DOHH2 (cell line): ENCODE data around the gene QRFPR.

Experiments used
- H3F3A ChIP-seq: fragments of 200-600 bp; sonication (generic), shearing (Covaris generic); 2 replicates; pipeline ENCODE4 v1.6.0; 2016; ENCODE audit warnings: antibody characterized with exemption, mild to moderate bottlenecking; ENCODE audit not compliant: control insufficient read depth, insufficient read depth
- H3K27ac ChIP-seq: fragments of 200-600 bp; sonication (generic); 2 replicates; pipeline ENCODE4 v1.5.1; 2014; ENCODE audit warnings: low read depth, mild to moderate bottlenecking, low read length, moderate library complexity
- H3K27me3 ChIP-seq: fragments of 200-600 bp; sonication (generic); 2 replicates; pipeline ENCODE4 v1.6.1; 2014; ENCODE audit warnings: mild to moderate bottlenecking, low read length, mixed read lengths; ENCODE audit not compliant: control insufficient read depth
- H3K36me3 ChIP-seq: fragments of 200-600 bp; sonication (generic); 2 replicates; pipeline ENCODE4 v1.6.1; 2014; ENCODE audit warnings: mild to moderate bottlenecking, low read length, moderate library complexity, mixed read lengths; ENCODE audit not compliant: control insufficient read depth
- H3K4me1 ChIP-seq: fragments of 200-600 bp; sonication (generic); 2 replicates; pipeline ENCODE4 v1.6.1; 2014; ENCODE audit warnings: mild to moderate bottlenecking, low read length, mixed read lengths; ENCODE audit not compliant: control insufficient read depth
- H3K4me2 ChIP-seq: fragments of 200-600 bp; sonication (generic); 2 replicates; pipeline ENCODE4 v1.6.0; 2014; ENCODE audit warnings: mild to moderate bottlenecking, low read length, moderate library complexity
- H3K4me3 ChIP-seq: fragments of 200-600 bp; sonication (generic); 2 replicates; pipeline ENCODE4 v1.5.1; 2014; ENCODE audit warnings: mild to moderate bottlenecking, low read length, mixed read lengths
- H3K79me2 ChIP-seq: fragments of 200-600 bp; sonication (generic); 2 replicates; pipeline ENCODE4 v1.6.1; 2014; ENCODE audit warnings: mild to moderate bottlenecking, low read length, mixed read lengths; ENCODE audit not compliant: control insufficient read depth
- H3K9me2 ChIP-seq: fragments of 200-600 bp; sonication (generic); replicated peaks from 2 replicates; pipeline ENCODE4 v1.6.1; 2014; ENCODE audit warnings: mild to moderate bottlenecking, low read length, mixed read lengths; ENCODE audit not compliant: control insufficient read depth
- H3K9me3 ChIP-seq: fragments of 200-600 bp; sonication (generic); 2 replicates; pipeline ENCODE4 v1.6.1; 2014; ENCODE audit warnings: antibody characterized with exemption, low read length, mixed read lengths; ENCODE audit not compliant: control insufficient read depth, insufficient read depth
- H4K20me1 ChIP-seq: fragments of 200-600 bp; sonication (generic); 2 replicates; pipeline ENCODE4 v1.6.0; 2014; ENCODE audit warnings: low read depth, mild to moderate bottlenecking, antibody characterized with exemption, low read length, moderate library complexity; ENCODE audit not compliant: control insufficient read depth, insufficient read depth
- CTCF ChIP-seq: fragments of 200-600 bp; sonication (generic); IDR thresholded peaks from one replicate; pipeline ENCODE4 v1.5.1; 2014; ENCODE audit warnings: antibody characterized with exemption, mild to moderate bottlenecking, low read depth, low read length; ENCODE audit not compliant: poor library complexity, severe bottlenecking
- EZH2phosphoT487 ChIP-seq: fragments of 200-600 bp; sonication (generic); IDR thresholded peaks from 2 replicates; pipeline ENCODE4 v1.6.1; 2017; ENCODE audit warnings: borderline replicate concordance, mild to moderate bottlenecking, antibody characterized with exemption, low read length, moderate library complexity, mixed read lengths

QRFPR gene

GRCh38 chr4:121397434-121397833, 16.6 kb upstream of the QRFPR start:
- H3K4me2 ChIP-seq = no peak overlapping the region
- TF ChIP-seq EZH2phosphoT487 (no peak), CTCF (no peak)
- H3K9me2 ChIP-seq = no peaks in the 10 kb centered on the region
- no peaks in the 10 kb centered on the region for H3K36me3 ChIP-seq
- no peak overlapping the region for H3K27ac ChIP-seq
- H4K20me1 ChIP-seq = no peaks in the 10 kb centered on the region
- no peaks in the 10 kb centered on the region for H3K27me3 ChIP-seq
- no peaks in the 10 kb centered on the region for H3K79me2 ChIP-seq
- no peak overlapping the region for H3K4me3 ChIP-seq
- no peaks in the 10 kb centered on the region for H3K9me3 ChIP-seq
- H3K4me1 ChIP-seq = no peaks in the 10 kb centered on the region
- H3F3A ChIP-seq = no peaks in the 10 kb centered on the region

DNA sequence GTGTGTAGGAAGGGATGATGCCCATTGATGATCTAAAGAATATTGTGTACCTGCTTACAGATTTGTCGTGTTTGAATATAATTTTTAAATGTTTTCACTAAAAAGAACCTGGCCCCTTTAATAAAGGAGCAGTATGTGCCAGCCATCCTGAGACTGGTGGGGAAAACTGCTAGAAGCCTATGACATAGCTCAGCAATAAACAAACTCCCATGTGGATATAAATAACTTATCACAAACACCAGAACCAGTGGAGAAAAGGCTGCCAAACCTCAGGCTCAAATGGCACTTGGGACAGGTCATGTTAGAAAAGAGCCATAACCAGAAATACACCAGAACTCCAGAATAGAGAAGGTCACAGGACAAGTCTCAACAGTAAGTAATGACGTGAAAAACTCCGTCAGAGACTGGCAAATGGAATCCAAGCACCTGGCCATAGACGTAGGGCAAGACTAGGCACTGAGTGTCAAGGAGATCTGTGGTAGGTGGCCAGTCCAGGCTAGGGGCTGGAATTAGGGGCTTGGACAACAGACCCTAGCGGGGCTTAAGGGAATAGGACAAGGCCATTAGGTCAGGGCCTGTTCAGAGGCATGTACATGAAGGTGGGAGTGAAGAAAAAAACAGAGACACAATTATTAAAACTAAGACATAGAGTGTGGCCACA, 11.7 kb upstream of the QRFPR start:
- H3F3A ChIP-seq = no peaks in the 10 kb centered on the region
- TF ChIP-seq CTCF (no peak), EZH2phosphoT487 (no peak)
- H4K20me1 ChIP-seq = no peaks in the 10 kb centered on the region
- no peaks in the 10 kb centered on the region for H3K4me1 ChIP-seq
- no peaks in the 10 kb centered on the region for H3K9me3 ChIP-seq
- H3K4me3 ChIP-seq = no peak overlapping the region
- H3K4me2 ChIP-seq = no peak overlapping the region
- no peaks in the 10 kb centered on the region for H3K36me3 ChIP-seq
- no peaks in the 10 kb centered on the region for H3K9me2 ChIP-seq
- H3K27me3 ChIP-seq = no peaks in the 10 kb centered on the region
- H3K79me2 ChIP-seq = no peaks in the 10 kb centered on the region
- H3K27ac ChIP-seq = no peak overlapping the region

- Histone ChIP-seq H3F3A (no peaks in the 10 kb centered on the region), H3K4me1 (no peaks in the 10 kb centered on the region), H3K4me2 (no peak overlapping the region), H3K9me2 (no peaks in the 10 kb centered on the region), H3K27me3 (no peaks in the 10 kb centered on the region), H3K79me2 (no peaks in the 10 kb centered on the region), H4K20me1 (no peaks in the 10 kb centered on the region), H3K36me3 (no peaks in the 10 kb centered on the region), H3K4me3 (no peak overlapping the region), H3K9me3 (no peaks in the 10 kb centered on the region), H3K27ac (no peak overlapping the region)
- TF ChIP-seq EZH2phosphoT487 (no peak), CTCF (no peak)
Measured at GRCh38 chr4:121390335-121390734, 9.5 kb upstream of the QRFPR start.
